DMS153 treated with DMSO at 0.1 percent for 48 hours (cell line): ENCODE measurements around the gene EEF1AKMT1.
"Not testable (repeated sequence)": the region's sequence is repeated elsewhere in the genome, so short reads cannot be mapped to it uniquely, and the experiment has no call there.

Experiments used
- DNase-seq: peaks from one replicate; lab custom pipeline; 2025; ENCODE audit not compliant: unreplicated experiment; lab: John Stamatoyannopoulos, UW

EEF1AKMT1 gene

GRCh38 chr13:20700288-20700687 lies 73.5 kb downstream of the EEF1AKMT1 start:
- no peak for DNase-seq

- DNase-seq: no peak
Measured at GRCh38 chr13:20699715-20700114, 74.0 kb downstream of the EEF1AKMT1 start.

- no peak for DNase-seq
Measured at GRCh38 chr13:20696073-20696472, 77.7 kb downstream of the EEF1AKMT1 start.

GRCh38 chr13:20691616-20692015 lies 82.1 kb downstream of the EEF1AKMT1 start:
- DNase-seq: no peak

GRCh38 chr13:20689291-20689690 lies 84.5 kb downstream of the EEF1AKMT1 start:
- no peak for DNase-seq

- DNase-seq: no peak
Measured at GRCh38 chr13:20686863-20687579, 86.7 kb downstream of the EEF1AKMT1 start.

GRCh38 chr13:20686167-20686566 lies 87.6 kb downstream of the EEF1AKMT1 start:
- DNase-seq: no peak

GRCh38 chr13:20685092-20685491 lies 88.7 kb downstream of the EEF1AKMT1 start:
- no peak for DNase-seq

GRCh38 chr13:20684546-20684945 lies 89.2 kb downstream of the EEF1AKMT1 start:
- no peak for DNase-seq

GRCh38 chr13:20684041-20684440 lies 89.7 kb downstream of the EEF1AKMT1 start:
- DNase-seq: no peak

GRCh38 chr13:20682061-20682460 lies 91.7 kb downstream of the EEF1AKMT1 start:
- DNase-seq: no peak

GRCh38 chr13:20681481-20681880 lies 92.3 kb downstream of the EEF1AKMT1 start:
- DNase-seq: not testable (repeated sequence)

- DNase-seq: no peak
Measured at GRCh38 chr13:20680416-20681080, 93.2 kb downstream of the EEF1AKMT1 start.

GRCh38 chr13:20679879-20680278 lies 93.9 kb downstream of the EEF1AKMT1 start:
- no peak for DNase-seq
